ENCODE measurements around the gene CD96. TPM values are rescaled to one million over a fixed set of nuclear protein-coding genes. Genes with fewer than 3 reads are reported as not detected.
A peak's percentile ranks its signal among the peaks of the same experiment; 100 is the strongest.
"Not testable (repeated sequence)": the region's sequence is repeated elsewhere in the genome, so short reads cannot be mapped to it uniquely, and the experiment has no call there.

Gene CD96
- total RNA-seq, 1 donor from 2014 or later = 79.7 TPM

DNA sequence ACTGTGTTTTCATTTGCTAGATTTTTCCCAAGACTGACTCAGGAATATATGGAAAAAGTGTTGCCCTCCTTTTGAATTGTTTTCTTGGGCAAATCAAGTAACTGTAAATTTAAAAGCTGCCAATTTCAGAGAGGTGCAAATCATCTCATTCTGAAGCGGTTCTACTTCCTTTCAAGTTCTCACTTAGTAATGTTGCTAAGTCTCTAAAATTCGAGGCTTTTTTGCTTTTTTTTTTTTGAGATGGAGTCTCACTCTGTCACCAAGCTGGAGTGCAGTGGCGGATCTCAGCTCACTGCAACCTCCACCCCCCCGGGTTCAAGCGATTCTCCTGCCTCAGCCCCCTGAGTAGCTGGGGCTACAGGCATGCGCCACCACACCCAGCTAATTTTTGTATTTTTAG lies 130.5 kb downstream of the CD96 start:
- H3K9me3 Mint-ChIP-seq; intact Hi-C loops (cut with micrococcal nuclease); DNase-seq (ENCODE audit: low spot score); H3K36me3 Mint-ChIP-seq (ENCODE audit: low read depth); H3K27me3 Mint-ChIP-seq (ENCODE audit: insufficient read depth): not testable (repeated sequence)
- peak overlapping the region; percentile 20 for H3K4me3 Mint-ChIP-seq
- H3K27ac Mint-ChIP-seq = peak overlapping the region; percentile 10
- H3K4me1 Mint-ChIP-seq (ENCODE audit: low read depth) = peaks cover 91% of the 10 kb centered on the region

DNA sequence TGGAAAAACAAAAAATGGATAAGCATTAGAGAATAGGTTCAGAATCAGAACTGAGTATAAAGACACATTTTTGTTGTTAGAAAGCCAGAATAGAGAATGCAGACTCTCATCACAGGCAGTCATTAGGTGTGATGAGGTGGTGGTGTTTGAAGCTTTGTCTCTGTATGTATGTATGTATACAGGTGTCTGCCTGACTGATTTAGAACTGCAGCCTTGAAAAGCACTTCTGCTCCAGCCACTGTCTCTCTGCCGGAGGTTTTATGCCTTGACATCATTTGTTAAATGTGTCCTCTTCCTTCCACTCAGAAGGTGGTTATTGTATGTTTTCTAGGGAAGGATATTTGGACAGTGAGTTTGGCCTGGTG lies 133.8 kb downstream of the CD96 start:
- intact Hi-C loops (cut with micrococcal nuclease) = no loop called here
- Mint-ChIP-seq H3K27me3 (ENCODE audit: insufficient read depth) (no peaks in the 10 kb centered on the region), H3K36me3 (ENCODE audit: low read depth) (peaks cover 16% of the 10 kb centered on the region), H3K4me3 (peak overlapping the region; percentile 89), H3K27ac (peak overlapping the region; percentile 99), H3K9me3 (no peaks in the 10 kb centered on the region), H3K4me1 (ENCODE audit: low read depth) (peaks cover 85% of the 10 kb centered on the region)
- no peak for DNase-seq (ENCODE audit: low spot score)

DNA sequence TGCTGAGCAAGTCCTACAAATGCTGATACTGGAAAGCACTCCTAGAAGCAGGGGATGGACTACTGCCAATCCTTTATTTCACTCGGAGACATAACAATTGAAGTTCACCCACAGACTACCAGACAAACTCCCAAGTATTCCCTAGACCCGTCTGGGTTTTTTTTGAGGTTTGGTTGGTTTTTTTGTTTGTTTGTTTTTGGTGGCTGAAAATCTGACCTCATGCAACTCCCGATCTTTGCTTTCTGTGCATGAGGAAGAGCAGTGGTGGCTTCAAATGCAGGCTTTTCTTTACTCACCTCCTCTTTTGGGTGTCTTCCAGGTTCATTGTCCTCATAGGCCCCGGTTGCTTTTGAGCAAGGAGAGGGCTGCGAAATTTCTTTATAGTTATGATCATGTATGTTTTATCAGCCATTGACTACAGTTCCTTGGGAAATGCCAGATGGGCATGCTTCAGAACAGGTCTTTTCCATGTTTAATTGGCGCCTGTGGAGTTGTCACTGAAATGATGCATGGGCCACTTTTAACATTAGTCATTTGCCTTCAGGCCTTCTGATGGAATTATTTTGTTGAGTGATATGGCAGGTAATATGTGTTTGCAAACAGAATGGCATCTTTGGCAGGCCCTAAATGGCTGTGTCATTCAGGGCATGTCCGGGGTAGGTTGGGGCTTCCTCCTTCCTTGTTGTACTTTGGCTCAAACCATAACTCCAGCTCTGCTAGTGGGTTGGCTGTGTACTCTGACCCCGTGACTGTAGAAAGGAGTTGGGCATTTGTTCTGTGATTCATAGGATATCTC lies 134.4 kb downstream of the CD96 start:
- H3K9me3 Mint-ChIP-seq = no peaks in the 10 kb centered on the region
- no peak for DNase-seq (ENCODE audit: low spot score)
- peaks cover 18% of the 10 kb centered on the region for H3K36me3 Mint-ChIP-seq (ENCODE audit: low read depth)
- peak overlapping the region; percentile 89 for H3K4me3 Mint-ChIP-seq
- intact Hi-C loops (cut with micrococcal nuclease) = no loop called here
- H3K4me1 Mint-ChIP-seq (ENCODE audit: low read depth) = peaks cover 83% of the 10 kb centered on the region
- H3K27me3 Mint-ChIP-seq (ENCODE audit: insufficient read depth) = no peaks in the 10 kb centered on the region
- peak overlapping the region; percentile 99 for H3K27ac Mint-ChIP-seq

DNA sequence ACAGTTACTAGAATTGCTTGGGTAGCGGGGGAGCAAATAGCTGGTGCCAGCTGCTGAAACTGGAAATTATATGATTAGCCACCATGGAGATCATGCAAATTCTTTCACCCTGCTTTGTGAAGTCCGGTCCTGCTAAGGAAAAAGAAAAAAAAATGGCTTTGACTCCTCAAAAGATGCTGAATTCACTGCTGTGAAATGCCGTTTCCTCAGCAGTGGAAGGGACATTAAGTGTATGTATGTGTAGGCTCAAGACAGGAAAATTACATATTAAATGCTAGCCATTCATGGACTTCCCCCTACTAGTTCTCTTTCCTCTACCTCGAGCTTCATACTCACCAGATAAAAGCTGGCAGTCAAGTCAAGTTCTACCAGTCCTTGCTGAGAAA lies 135.0 kb downstream of the CD96 start:
- peaks cover 23% of the 10 kb centered on the region for H3K36me3 Mint-ChIP-seq (ENCODE audit: low read depth)
- intact Hi-C loops (cut with micrococcal nuclease) = no loop called here
- no peaks in the 10 kb centered on the region for H3K27me3 Mint-ChIP-seq (ENCODE audit: insufficient read depth)
- peak overlapping the region; percentile 99 for H3K27ac Mint-ChIP-seq
- peak overlapping the region; percentile 89 for H3K4me3 Mint-ChIP-seq
- DNase-seq (ENCODE audit: low spot score) = no peak
- peaks cover 85% of the 10 kb centered on the region for H3K4me1 Mint-ChIP-seq (ENCODE audit: low read depth)
- no peaks in the 10 kb centered on the region for H3K9me3 Mint-ChIP-seq

DNA sequence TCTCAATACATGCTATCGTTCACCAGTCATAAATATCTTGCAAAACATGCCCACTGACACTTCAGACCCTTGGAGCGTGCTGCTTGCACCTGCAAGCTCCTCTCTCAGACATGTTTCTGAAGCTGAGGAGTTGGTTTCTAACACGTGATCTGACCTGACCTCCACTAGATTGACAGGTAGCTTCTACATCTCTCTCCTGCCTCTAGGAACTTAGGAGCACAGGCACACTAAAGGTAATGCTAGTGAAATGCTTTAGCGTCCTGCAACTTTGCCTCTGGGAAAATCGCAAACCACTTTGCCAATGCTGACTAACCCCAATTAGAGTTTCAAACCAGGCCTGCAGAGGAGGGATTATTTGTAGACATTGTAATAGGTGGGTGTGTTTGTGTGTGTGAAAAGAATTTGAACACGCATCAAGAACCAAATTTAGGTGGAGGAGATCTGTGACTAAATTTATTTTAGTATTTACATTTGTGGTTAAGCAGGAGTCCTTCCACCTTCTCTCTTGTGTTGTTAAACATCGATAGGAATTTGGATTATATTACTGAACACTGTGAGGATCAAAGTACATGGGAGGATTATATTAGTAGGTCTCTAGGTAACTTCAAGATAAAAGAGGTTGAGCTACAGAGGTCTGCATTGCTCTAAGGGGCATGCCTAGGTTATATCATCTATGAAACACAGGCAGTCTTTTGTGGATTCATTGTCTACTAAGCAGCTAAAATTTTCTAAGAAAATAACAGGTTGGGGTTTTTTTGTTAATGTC lies 139.8 kb downstream of the CD96 start:
- Mint-ChIP-seq H3K27me3 (ENCODE audit: insufficient read depth) (no peaks in the 10 kb centered on the region), H3K9me3 (no peaks in the 10 kb centered on the region), H3K4me3 (no peak overlapping the region), H3K27ac (no peak overlapping the region), H3K4me1 (ENCODE audit: low read depth) (peaks cover 72% of the 10 kb centered on the region), H3K36me3 (ENCODE audit: low read depth) (peaks cover 27% of the 10 kb centered on the region)
- intact Hi-C loops (cut with micrococcal nuclease) = no loop called here
- DNase-seq (ENCODE audit: low spot score) = no peak

DNA sequence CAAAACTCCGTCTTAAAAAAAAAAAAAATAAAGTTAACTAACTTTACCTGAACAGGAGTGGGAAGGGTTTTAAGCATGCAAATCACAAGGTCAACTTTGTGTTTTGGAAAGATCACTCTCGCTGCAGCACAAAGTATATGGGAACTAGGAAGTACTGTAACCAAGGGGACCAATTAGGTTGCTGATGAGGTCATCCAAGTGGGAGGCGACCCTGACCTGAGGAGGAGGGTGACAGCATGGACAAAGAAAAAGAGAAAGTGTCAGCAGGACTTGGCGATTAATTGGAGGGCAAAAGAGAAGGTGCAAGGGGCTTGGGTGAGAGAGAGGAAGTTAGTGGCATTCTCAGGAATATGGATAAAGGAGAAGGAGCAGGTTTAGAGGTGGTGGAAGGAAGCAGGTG lies 142.6 kb downstream of the CD96 start:
- no peak for DNase-seq (ENCODE audit: low spot score)
- no peaks in the 10 kb centered on the region for H3K9me3 Mint-ChIP-seq
- no peak overlapping the region for H3K27ac Mint-ChIP-seq
- intact Hi-C loops (cut with micrococcal nuclease) = no loop called here
- H3K36me3 Mint-ChIP-seq (ENCODE audit: low read depth) = peaks cover 26% of the 10 kb centered on the region
- no peak overlapping the region for H3K4me3 Mint-ChIP-seq
- peaks cover 64% of the 10 kb centered on the region for H3K4me1 Mint-ChIP-seq (ENCODE audit: low read depth)
- no peaks in the 10 kb centered on the region for H3K27me3 Mint-ChIP-seq (ENCODE audit: insufficient read depth)

DNA sequence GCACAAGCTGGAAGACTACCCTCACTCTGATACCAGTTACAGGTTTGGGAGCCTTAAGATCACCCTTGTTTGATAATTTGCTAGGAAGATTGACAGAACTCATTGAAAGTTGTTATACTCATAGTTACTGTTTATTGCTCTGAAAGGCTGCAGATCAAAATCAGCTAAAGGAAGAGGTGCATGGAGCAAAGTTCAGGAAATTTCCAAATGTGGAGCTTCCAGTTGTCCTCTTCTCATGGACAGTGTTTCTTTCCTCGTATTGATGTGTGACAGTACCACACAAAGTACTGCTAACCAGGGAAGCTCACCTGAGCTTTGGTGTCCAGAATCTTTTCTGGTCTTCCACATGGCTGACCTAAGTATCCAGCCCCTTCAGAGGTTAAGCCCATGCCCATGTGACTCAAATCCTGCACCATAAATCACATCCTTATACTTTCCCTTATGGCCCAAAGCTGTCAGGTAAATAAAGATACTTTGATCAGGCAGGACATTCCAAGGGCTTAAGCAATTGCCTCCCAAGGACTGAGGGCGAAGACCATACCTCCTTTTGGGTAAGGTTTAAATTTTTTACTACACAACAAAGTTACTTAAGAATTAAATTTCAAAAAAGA lies 146.3 kb downstream of the CD96 start:
- Mint-ChIP-seq H3K9me3 (no peaks in the 10 kb centered on the region), H3K4me1 (ENCODE audit: low read depth) (peaks cover 64% of the 10 kb centered on the region), H3K27ac (no peak overlapping the region), H3K4me3 (no peak overlapping the region), H3K27me3 (ENCODE audit: insufficient read depth) (no peaks in the 10 kb centered on the region), H3K36me3 (ENCODE audit: low read depth) (peaks cover 13% of the 10 kb centered on the region)
- intact Hi-C loops (cut with micrococcal nuclease) = no loop called here
- DNase-seq (ENCODE audit: low spot score) = no peak

DNA sequence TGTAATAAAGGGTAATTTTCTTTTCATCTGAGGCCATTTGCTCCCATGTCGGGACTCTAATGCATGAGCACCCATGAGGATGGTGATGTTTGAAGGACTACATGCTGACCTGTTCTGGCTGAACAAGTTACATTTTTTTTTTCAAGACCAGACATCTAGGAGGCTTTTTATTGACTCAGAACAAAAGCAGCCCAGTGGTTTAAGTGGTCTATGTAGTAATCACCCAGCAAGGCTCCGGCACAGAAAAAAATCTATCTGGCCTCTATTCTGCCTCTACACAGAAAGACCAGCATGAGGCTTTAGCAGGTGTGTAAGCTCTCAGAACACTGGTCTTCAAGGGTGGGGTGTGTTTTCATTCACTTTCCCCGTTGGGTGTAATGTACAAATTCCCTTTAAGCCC lies 148.2 kb downstream of the CD96 start:
- no peak overlapping the region for H3K4me3 Mint-ChIP-seq
- no peaks in the 10 kb centered on the region for H3K9me3 Mint-ChIP-seq
- intact Hi-C loops (cut with micrococcal nuclease) = no loop called here
- H3K27ac Mint-ChIP-seq = peak overlapping the region; percentile 20
- DNase-seq (ENCODE audit: low spot score) = no peak
- H3K27me3 Mint-ChIP-seq (ENCODE audit: insufficient read depth) = no peaks in the 10 kb centered on the region
- H3K36me3 Mint-ChIP-seq (ENCODE audit: low read depth) = peaks cover 7% of the 10 kb centered on the region
- peaks cover 69% of the 10 kb centered on the region for H3K4me1 Mint-ChIP-seq (ENCODE audit: low read depth)

DNA sequence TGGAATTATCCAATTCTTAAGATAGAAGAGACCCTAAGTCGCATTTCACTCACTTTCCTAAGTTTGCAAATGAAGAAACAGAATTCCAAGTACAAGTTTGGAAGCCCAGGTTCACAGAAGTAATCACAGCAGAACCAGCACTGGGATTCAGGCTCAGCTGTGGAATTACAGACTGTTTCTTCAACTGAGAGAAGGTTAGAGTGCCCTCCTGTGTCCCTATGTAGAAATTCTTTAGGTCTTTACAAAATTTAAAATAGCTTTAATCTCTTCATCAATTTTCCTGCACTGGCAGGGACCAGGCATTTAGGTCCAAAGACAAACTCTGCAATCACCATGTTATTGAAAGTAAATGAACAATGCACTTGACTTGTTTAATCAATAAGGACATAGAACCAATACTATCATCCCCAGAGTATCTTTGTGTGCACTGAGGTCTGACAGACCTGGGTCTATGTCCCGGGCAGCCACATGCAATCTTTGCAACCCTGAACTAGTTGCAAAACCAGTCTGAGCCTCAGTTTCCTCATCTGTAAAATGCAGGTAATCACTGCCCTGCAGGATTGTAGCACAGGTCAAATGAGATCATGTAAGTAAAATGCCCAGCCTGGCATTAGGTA lies 149.4 kb downstream of the CD96 start:
- no peak overlapping the region for H3K27ac Mint-ChIP-seq
- no peaks in the 10 kb centered on the region for H3K27me3 Mint-ChIP-seq (ENCODE audit: insufficient read depth)
- peaks cover 73% of the 10 kb centered on the region for H3K4me1 Mint-ChIP-seq (ENCODE audit: low read depth)
- no peak for DNase-seq (ENCODE audit: low spot score)
- no peaks in the 10 kb centered on the region for H3K9me3 Mint-ChIP-seq
- H3K4me3 Mint-ChIP-seq = no peak overlapping the region
- peaks cover 7% of the 10 kb centered on the region for H3K36me3 Mint-ChIP-seq (ENCODE audit: low read depth)
- intact Hi-C loops (cut with micrococcal nuclease) = loop anchor here (1.0 kb wide), 2 partner anchors 22 to 114 kb away; no protein-coding TSS in a partner anchor

DNA sequence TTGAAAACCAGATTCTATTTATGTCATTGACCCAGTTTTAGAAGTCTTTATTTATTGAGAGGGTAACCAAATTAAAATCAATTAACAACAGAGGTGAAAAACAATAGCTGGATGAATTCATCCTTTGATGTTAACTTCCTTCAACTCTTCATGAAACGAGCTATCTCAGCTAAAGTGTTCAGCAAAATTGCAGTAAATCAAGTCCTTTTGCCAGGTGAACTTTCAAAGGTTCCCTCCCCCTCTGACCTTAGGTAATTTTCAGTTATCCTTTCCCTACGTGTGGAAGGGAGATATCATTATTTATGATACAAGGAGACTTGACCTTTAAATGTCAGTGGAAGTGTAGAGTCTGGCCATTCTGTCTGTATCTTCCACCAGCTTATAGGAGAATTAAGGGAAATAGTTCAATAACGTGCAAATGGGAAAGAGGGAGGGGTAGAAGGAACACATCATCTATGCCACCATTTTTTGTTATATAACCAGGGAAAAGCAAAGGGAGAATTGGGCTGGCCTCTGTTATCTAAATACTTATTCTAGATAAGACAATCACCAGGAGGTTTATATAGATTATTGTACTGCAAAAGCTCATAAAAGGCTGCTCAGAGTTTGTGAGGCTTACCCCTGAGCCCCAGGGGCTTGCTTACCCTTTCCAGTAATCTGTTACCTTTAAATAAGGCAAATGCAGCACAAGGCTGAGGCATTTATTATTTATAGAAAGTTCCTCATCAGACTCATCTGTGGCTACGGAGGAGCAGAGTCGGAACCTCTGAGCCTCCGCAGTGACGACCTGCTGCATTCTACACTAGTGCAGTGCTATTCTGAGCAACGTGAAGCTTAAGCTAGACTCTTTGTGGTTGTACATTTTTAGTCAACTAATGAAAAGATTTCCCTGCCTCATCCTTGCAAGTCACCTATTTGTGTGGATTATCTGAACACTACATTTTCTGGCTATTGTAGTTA lies 150.9 kb downstream of the CD96 start:
- no peak overlapping the region for H3K4me3 Mint-ChIP-seq
- intact Hi-C loops (cut with micrococcal nuclease) = no loop called here
- DNase-seq (ENCODE audit: low spot score) = no peak
- no peaks in the 10 kb centered on the region for H3K27me3 Mint-ChIP-seq (ENCODE audit: insufficient read depth)
- H3K9me3 Mint-ChIP-seq = no peaks in the 10 kb centered on the region
- H3K27ac Mint-ChIP-seq = no peak overlapping the region
- peaks cover 66% of the 10 kb centered on the region for H3K4me1 Mint-ChIP-seq (ENCODE audit: low read depth)
- H3K36me3 Mint-ChIP-seq (ENCODE audit: low read depth) = peaks cover 3% of the 10 kb centered on the region

DNA sequence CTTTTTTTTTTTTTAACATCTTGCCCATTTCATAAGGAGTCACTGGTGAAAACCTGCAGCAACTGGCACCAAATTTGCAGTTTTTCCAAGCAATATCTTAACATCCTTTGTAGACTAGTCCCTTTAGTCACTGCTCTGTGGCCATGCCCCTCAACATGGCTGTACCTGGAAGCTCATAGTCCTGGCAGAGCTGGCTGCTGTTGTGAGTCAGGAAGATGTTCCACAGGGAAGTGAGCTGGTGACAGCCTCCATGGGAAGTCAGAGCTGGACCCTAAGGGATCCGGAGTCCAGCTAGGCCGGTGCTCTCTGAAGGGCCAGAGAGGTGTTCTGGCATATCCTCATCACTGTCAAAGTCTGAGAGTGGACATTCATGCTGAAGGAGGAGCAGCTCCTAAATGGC lies 152.5 kb downstream of the CD96 start:
- H3K36me3 Mint-ChIP-seq (ENCODE audit: low read depth) = peaks cover 3% of the 10 kb centered on the region
- no peak overlapping the region for H3K4me3 Mint-ChIP-seq
- DNase-seq (ENCODE audit: low spot score) = no peak
- peaks cover 58% of the 10 kb centered on the region for H3K4me1 Mint-ChIP-seq (ENCODE audit: low read depth)
- no peaks in the 10 kb centered on the region for H3K27me3 Mint-ChIP-seq (ENCODE audit: insufficient read depth)
- intact Hi-C loops (cut with micrococcal nuclease) = no loop called here
- H3K27ac Mint-ChIP-seq = no peak overlapping the region
- H3K9me3 Mint-ChIP-seq = no peaks in the 10 kb centered on the region

DNA sequence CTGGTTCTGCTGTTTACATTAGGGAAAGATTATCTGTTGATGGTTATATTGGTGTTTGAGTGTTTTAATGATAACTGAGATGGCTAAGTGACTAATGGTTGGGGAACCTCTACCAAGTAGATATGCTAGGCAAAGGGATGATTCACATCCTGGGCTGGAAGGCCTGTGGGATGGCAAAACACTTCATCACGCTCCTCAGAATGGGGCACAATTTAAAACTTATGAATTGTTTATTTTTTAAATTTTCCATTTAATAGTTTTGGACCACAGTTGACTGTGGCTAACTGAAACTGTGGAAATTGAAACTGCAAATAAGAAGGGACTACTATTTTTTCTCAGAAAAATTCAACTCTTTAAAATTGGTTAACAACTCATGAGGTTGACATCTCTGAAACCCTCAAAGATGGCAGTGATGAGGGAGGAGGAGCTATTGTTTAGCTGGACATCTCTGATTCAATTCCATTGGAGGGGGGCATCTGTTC lies 153.7 kb downstream of the CD96 start:
- H3K4me3 Mint-ChIP-seq = peak overlapping the region; percentile 25
- DNase-seq (ENCODE audit: low spot score) = no peak
- intact Hi-C loops (cut with micrococcal nuclease) = no loop called here

More for the DNA sequence above, 153.7 kb downstream of the CD96 start:
- Mint-ChIP-seq H3K27ac (peak overlapping the region; percentile 54), H3K4me1 (ENCODE audit: low read depth) (peaks cover 46% of the 10 kb centered on the region), H3K27me3 (ENCODE audit: insufficient read depth) (no peaks in the 10 kb centered on the region), H3K36me3 (ENCODE audit: low read depth) (peaks cover 3% of the 10 kb centered on the region), H3K9me3 (no peaks in the 10 kb centered on the region)
